Parathyroid adenoma (tissue), 2 donors: ENCODE measurements around the gene PRR18.

Experiments
- H2AFZ ChIP-seq: fragments of 300-600 bp; sonication (generic); one replicate; pipeline ENCODE4 v1.7.0; 2017; ENCODE audit warnings: antibody characterized with exemption, mild to moderate bottlenecking
- H3K27ac ChIP-seq: fragments of 300-600 bp; sonication (generic); one replicate; pipeline ENCODE4 v1.7.0; 2017
- H3K27me3 ChIP-seq: fragments of 300-600 bp; sonication (generic); one replicate; pipeline ENCODE4 v1.7.0; 2017; ENCODE audit warnings: low read length; ENCODE audit not compliant: control insufficient read depth, insufficient read depth
- H3K36me3 ChIP-seq: fragments of 300-600 bp; sonication (generic); one replicate; pipeline ENCODE4 v1.7.0; 2017; ENCODE audit warnings: low read length; ENCODE audit not compliant: control insufficient read depth, insufficient read depth
- H3K4me1 ChIP-seq: fragments of 300-600 bp; sonication (generic); one replicate; pipeline ENCODE4 v1.7.0; 2017; ENCODE audit warnings: control low read depth
- H3K4me2 ChIP-seq: fragments of 300-600 bp; sonication (generic); one replicate; pipeline ENCODE4 v1.7.0; 2017; ENCODE audit warnings: low read length
- H3K4me3 ChIP-seq: fragments of 300-600 bp; sonication (generic); one replicate; pipeline ENCODE4 v1.7.0; 2017; ENCODE audit warnings: low read depth, low read length
- H3K79me2 ChIP-seq: fragments of 300-600 bp; sonication (generic); one replicate; pipeline ENCODE4 v1.7.0; 2017; ENCODE audit warnings: control low read depth
- H3K9ac ChIP-seq: fragments of 300-600 bp; sonication (generic); one replicate; pipeline ENCODE4 v1.7.0; 2017; ENCODE audit warnings: mild to moderate bottlenecking
- H3K9me3 ChIP-seq: fragments of 300-600 bp; sonication (generic); one replicate; pipeline ENCODE4 v1.7.0; 2017; ENCODE audit warnings: low read length; ENCODE audit not compliant: control insufficient read depth
- CTCF ChIP-seq: fragments of 300-600 bp; sonication (generic); IDR thresholded peaks from one replicate; pipeline ENCODE4 v1.7.0; 2017; ENCODE audit warnings: antibody characterized with exemption, mild to moderate bottlenecking
- donor health status: primary hyperparathyroidism.

Gene PRR18

GRCh38 chr6:166325383-166326042, 17.3 kb upstream of the PRR18 start:
- no peak for TF ChIP-seq CTCF

DNA sequence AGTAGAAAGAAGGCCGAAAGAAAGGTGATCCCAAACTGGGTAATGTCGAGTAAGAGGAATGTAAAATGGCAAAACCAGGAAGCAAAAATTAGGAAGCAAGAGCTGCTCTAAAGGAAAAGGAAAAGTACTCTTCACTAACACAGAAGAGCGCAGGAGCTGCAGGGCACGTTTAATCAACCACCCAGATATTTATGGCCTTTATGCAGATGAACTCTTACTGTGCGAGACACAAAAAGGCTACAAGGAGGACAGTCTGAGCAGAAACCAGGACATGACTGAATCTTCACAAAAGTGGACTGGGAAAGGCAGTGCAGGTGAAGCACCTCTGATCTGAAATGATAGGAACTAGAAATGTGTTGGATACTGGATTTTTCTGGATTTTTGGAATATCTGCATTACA, 15.2 kb upstream of the PRR18 start:
- no peak for TF ChIP-seq CTCF
- Histone ChIP-seq H3K27me3 (no peaks in the 10 kb centered on the region), H3K9me3 (no peaks in the 10 kb centered on the region), H3K4me2 (no peak overlapping the region), H3K36me3 (no peaks in the 10 kb centered on the region), H3K4me3 (no peak overlapping the region), H3K4me1 (no peaks in the 10 kb centered on the region), H3K79me2 (no peaks in the 10 kb centered on the region), H3K27ac (no peak overlapping the region), H2AFZ (no peak overlapping the region), H3K9ac (no peak overlapping the region)

More at GRCh38 chr6:166325383-166326042, 17.3 kb upstream of the PRR18 start:
- H2AFZ ChIP-seq = no peak overlapping the region
- H3K27me3 ChIP-seq = no peaks in the 10 kb centered on the region
- H3K79me2 ChIP-seq = no peaks in the 10 kb centered on the region
- H3K4me2 ChIP-seq = no peak overlapping the region
- H3K4me1 ChIP-seq = no peaks in the 10 kb centered on the region
- H3K9me3 ChIP-seq = no peaks in the 10 kb centered on the region
- no peak overlapping the region for H3K27ac ChIP-seq
- no peak overlapping the region for H3K9ac ChIP-seq
- no peak overlapping the region for H3K4me3 ChIP-seq
- no peaks in the 10 kb centered on the region for H3K36me3 ChIP-seq

GRCh38 chr6:166318649-166319600, 10.7 kb upstream of the PRR18 start:
- Histone ChIP-seq H3K27ac (no peak overlapping the region), H3K4me1 (no peaks in the 10 kb centered on the region), H3K79me2 (no peaks in the 10 kb centered on the region), H3K9me3 (no peaks in the 10 kb centered on the region), H3K4me3 (no peak overlapping the region), H2AFZ (no peak overlapping the region), H3K36me3 (no peaks in the 10 kb centered on the region), H3K9ac (no peak overlapping the region), H3K27me3 (no peaks in the 10 kb centered on the region), H3K4me2 (no peak overlapping the region)
- TF ChIP-seq CTCF = no peak

- H3K79me2 ChIP-seq = no peaks in the 10 kb centered on the region
- no peak overlapping the region for H3K9ac ChIP-seq
Observed at GRCh38 chr6:166318227-166318626, 10.0 kb upstream of the PRR18 start.

More at GRCh38 chr6:166318227-166318626, 10.0 kb upstream of the PRR18 start:
- Histone ChIP-seq H2AFZ (no peak overlapping the region), H3K4me3 (no peak overlapping the region), H3K27ac (no peak overlapping the region), H3K27me3 (no peaks in the 10 kb centered on the region), H3K9me3 (no peaks in the 10 kb centered on the region), H3K4me2 (no peak overlapping the region), H3K36me3 (no peaks in the 10 kb centered on the region), H3K4me1 (no peaks in the 10 kb centered on the region)
- TF ChIP-seq CTCF = no peak
